HEK293T (cell line): ENCODE measurements around the gene LRRTM4.

ENCODE experiments used
- ARNT ChIP-seq: fragments of 450-650 bp; IDR thresholded peaks from 2 replicates; pipeline ENCODE4 v1.6.1; 2017; ENCODE audit warnings: mild to moderate bottlenecking
- BHLHE40 ChIP-seq: fragments of 450-650 bp; IDR thresholded peaks from 2 replicates; pipeline ENCODE4 v1.6.1; 2016; ENCODE audit warnings: mild to moderate bottlenecking, moderate library complexity, borderline replicate concordance
- ELF4 ChIP-seq: fragments of 450-650 bp; IDR thresholded peaks from 2 replicates; pipeline ENCODE4 v1.6.1; 2017; ENCODE audit warnings: antibody characterized with exemption
- FOXK2 ChIP-seq: fragments of 450-650 bp; IDR thresholded peaks from 2 replicates; pipeline ENCODE4 v1.6.1; 2016; ENCODE audit warnings: mild to moderate bottlenecking
- FOXM1 ChIP-seq: fragments of 450-650 bp; IDR thresholded peaks from 2 replicates; pipeline ENCODE4 v1.6.1; 2017; ENCODE audit warnings: mild to moderate bottlenecking, borderline replicate concordance
- HDGF ChIP-seq: fragments of 450-650 bp; IDR thresholded peaks from 2 replicates; pipeline ENCODE4 v1.6.1; 2017; ENCODE audit warnings: antibody characterized with exemption, borderline replicate concordance
- NFRKB ChIP-seq: fragments of 450-650 bp; IDR thresholded peaks from 2 replicates; pipeline ENCODE4 v1.6.1; 2016; ENCODE audit warnings: mild to moderate bottlenecking, moderate library complexity
- SUZ12 ChIP-seq: fragments of 450-650 bp; IDR thresholded peaks from 2 replicates; pipeline ENCODE4 v1.6.1; 2016; ENCODE audit warnings: mild to moderate bottlenecking

GRCh38 chr2:76998152-76998551 lies 524.0 kb downstream of the LRRTM4 start:
- TF ChIP-seq NFRKB = no peak
- no peak for TF ChIP-seq FOXK2
- no peak for TF ChIP-seq SUZ12
- TF ChIP-seq BHLHE40 = no peak
- no peak for TF ChIP-seq FOXM1
- no peak for TF ChIP-seq HDGF
- no peak for TF ChIP-seq ARNT
- TF ChIP-seq ELF4 = no peak
